H9 (cell line): ENCODE results near the gene MBTPS1. TPM values are rescaled to one million over a fixed set of nuclear protein-coding genes. Genes with fewer than 3 reads are reported as not detected.

Experiments used
- DNase-seq: peaks from one replicate; pipeline ENCODE4 v3.0.0-alpha.2; 2017
- H2AFZ ChIP-seq: one replicate; pipeline ENCODE4 v1.6.1; 2013; ENCODE audit warnings: mild to moderate bottlenecking, low read length, control low read depth, moderate library complexity
- H2AK5ac ChIP-seq: 2 replicates; pipeline ENCODE4 v1.6.1; 2013; ENCODE audit warnings: low read length, control low read depth, mixed read lengths; ENCODE audit not compliant: insufficient read length
- H2BK120ac ChIP-seq: one replicate; pipeline ENCODE4 v1.6.1; 2013; ENCODE audit warnings: low read depth, mild to moderate bottlenecking, low read length, control low read depth, inconsistent platforms; ENCODE audit not compliant: poor library complexity, severe bottlenecking
- H2BK12ac ChIP-seq: 2 replicates; pipeline ENCODE4 v1.6.1; 2013; ENCODE audit warnings: low read length, control low read depth, mixed read lengths, low read depth; ENCODE audit not compliant: insufficient read length
- H2BK15ac ChIP-seq: 2 replicates; pipeline ENCODE4 v1.6.1; 2013; ENCODE audit warnings: low read depth, low read length, control low read depth
- H2BK20ac ChIP-seq: one replicate; pipeline ENCODE4 v1.6.1; 2013; ENCODE audit warnings: low read depth, mild to moderate bottlenecking, low read length, control low read depth, inconsistent platforms; ENCODE audit not compliant: poor library complexity, severe bottlenecking
- H2BK5ac ChIP-seq: 2 replicates; pipeline ENCODE4 v1.6.1; 2013; ENCODE audit warnings: low read length, control low read depth, mixed read lengths; ENCODE audit not compliant: insufficient read length
- H3K14ac ChIP-seq: 2 replicates; pipeline ENCODE4 v1.6.1; 2013; ENCODE audit warnings: low read length, control low read depth; ENCODE audit not compliant: insufficient read depth
- H3K18ac ChIP-seq: 2 replicates; pipeline ENCODE4 v1.6.1; 2013; ENCODE audit warnings: low read depth, mild to moderate bottlenecking, mixed read lengths, low read length, control low read depth; ENCODE audit not compliant: insufficient read length
- H3K23ac ChIP-seq: 2 replicates; pipeline ENCODE4 v1.6.1; 2013; ENCODE audit warnings: low read length, control low read depth, mixed read lengths, low read depth; ENCODE audit not compliant: insufficient read length
- H3K23me2 ChIP-seq: 2 replicates; pipeline ENCODE4 v1.6.1; 2013; ENCODE audit warnings: low read depth, mild to moderate bottlenecking, mixed read lengths, low read length, control low read depth; ENCODE audit not compliant: insufficient read length, poor library complexity, severe bottlenecking
- H3K27ac ChIP-seq: 2 replicates; pipeline ENCODE4 v1.5.1; 2013; ENCODE audit warnings: low read length, control low read depth, mixed read lengths, low read depth; ENCODE audit not compliant: insufficient read length
- H3K27me3 ChIP-seq: 2 replicates; pipeline ENCODE4 v1.6.1; 2013; ENCODE audit warnings: low read length, control low read depth, inconsistent platforms; ENCODE audit not compliant: insufficient read depth
- H3K4ac ChIP-seq: 2 replicates; pipeline ENCODE4 v1.6.1; 2013; ENCODE audit warnings: low read depth, mild to moderate bottlenecking, control low read depth, inconsistent platforms, low read length, moderate library complexity
- H3K4me1 ChIP-seq: 2 replicates; pipeline ENCODE4 v1.6.1; 2013; ENCODE audit warnings: low read length, control low read depth, inconsistent platforms; ENCODE audit not compliant: insufficient read depth
- H3K4me2 ChIP-seq: 2 replicates; pipeline ENCODE4 v1.6.1; 2013; ENCODE audit warnings: low read length, control low read depth, mixed read lengths; ENCODE audit not compliant: insufficient read length, insufficient read depth
- H3K56ac ChIP-seq: 2 replicates; pipeline ENCODE4 v1.6.1; 2013; ENCODE audit warnings: low read depth, mild to moderate bottlenecking, mixed read lengths, low read length, control low read depth; ENCODE audit not compliant: insufficient read length
- H3K79me1 ChIP-seq: 2 replicates; pipeline ENCODE4 v1.6.1; 2013; ENCODE audit warnings: low read depth, mild to moderate bottlenecking, moderate library complexity, low read length, control low read depth, inconsistent platforms; ENCODE audit not compliant: insufficient read depth, poor library complexity, severe bottlenecking
- H3K79me2 ChIP-seq: 2 replicates; pipeline ENCODE4 v1.6.1; 2013; ENCODE audit warnings: low read length, control low read depth, inconsistent platforms; ENCODE audit not compliant: insufficient read depth
- H3K9ac ChIP-seq: 2 replicates; pipeline ENCODE4 v1.6.1; 2013; ENCODE audit warnings: low read length, control low read depth, mixed read lengths; ENCODE audit not compliant: insufficient read length; ENCODE audit errors: extremely low read depth
- H3K9me3 ChIP-seq: one replicate; pipeline ENCODE4 v1.6.1; 2013; ENCODE audit warnings: low read depth, low read length, inconsistent platforms; ENCODE audit not compliant: control insufficient read depth
- H3T11ph ChIP-seq: one replicate; pipeline ENCODE4 v1.6.1; 2013; ENCODE audit warnings: mild to moderate bottlenecking, low read length, control low read depth, inconsistent platforms
- H4K20me1 ChIP-seq: one replicate; pipeline ENCODE4 v1.6.1; 2013; ENCODE audit not compliant: control insufficient read depth, insufficient read length, insufficient read depth
- H4K5ac ChIP-seq: 2 replicates; pipeline ENCODE4 v1.6.1; 2013; ENCODE audit warnings: low read depth, mild to moderate bottlenecking, mixed read lengths, low read length, control low read depth; ENCODE audit not compliant: insufficient read length
- H4K8ac ChIP-seq: replicated peaks from 2 replicates; pipeline ENCODE4 v1.6.1; 2013; ENCODE audit warnings: low read length, control low read depth, mixed read lengths, low read depth; ENCODE audit not compliant: insufficient read length
- H4K91ac ChIP-seq: 2 replicates; pipeline ENCODE4 v1.6.1; 2013; ENCODE audit warnings: low read depth, mild to moderate bottlenecking, moderate library complexity, mixed read lengths, low read length, control low read depth; ENCODE audit not compliant: insufficient read length
- H3K27ac Mint-ChIP-seq, 3 experiments: 2 replicates in 2 of 3; 3 replicates in 1 of 3; pipeline ENCODE4 v1.8.0; 2020 to 2021; ENCODE audit warnings: mixed read lengths in 3 of 3, mild to moderate bottlenecking in 1 of 3, moderate library complexity in 1 of 3
- H3K27me3 Mint-ChIP-seq: 2 replicates; pipeline ENCODE4 v1.8.0; 2021; ENCODE audit warnings: low read depth, mild to moderate bottlenecking, moderate library complexity, mixed read lengths
- H3K36me3 Mint-ChIP-seq, 3 experiments: 2 replicates in 2 of 3; 3 replicates in 1 of 3; pipeline ENCODE4 v1.8.0; 2020 to 2021; ENCODE audit warnings: low read depth in 3 of 3, mixed read lengths in 3 of 3; ENCODE audit not compliant: insufficient read depth in 1 of 3
- H3K4me1 Mint-ChIP-seq, 2 experiments: 2 replicates each; pipeline ENCODE4 v1.8.0; 2020; ENCODE audit warnings: mixed read lengths in 2 of 2
- H3K4me3 Mint-ChIP-seq, 2 experiments: 2 replicates in 1 of 2; 3 replicates in 1 of 2; pipeline ENCODE4 v1.8.0; 2020 to 2021; ENCODE audit warnings: mild to moderate bottlenecking in 2 of 2, mixed read lengths in 2 of 2, moderate library complexity in 1 of 2
- H3K9me3 Mint-ChIP-seq, 2 experiments: 2 replicates in 1 of 2; 3 replicates in 1 of 2; pipeline ENCODE4 v1.8.0; 2020; ENCODE audit warnings: mild to moderate bottlenecking in 2 of 2, mixed read lengths in 2 of 2, moderate library complexity in 1 of 2
- CTCF ChIP-seq: fragments of 200-600 bp; sonication (generic); conservative IDR thresholded peaks from 3 replicates; pipeline ENCODE4 v1.8.0; 2021; ENCODE audit warnings: antibody characterized with exemption, mild to moderate bottlenecking
- WGBS: extraction: QIAGEN DNeasy Blood & Tissue Kit; methylation state at CpG from one replicate; pipeline ENCODE4 v1.1.7; 2013; ENCODE audit warnings: missing lambda C conversion rate, low lambda C conversion rate, mixed read lengths; ENCODE audit not compliant: insufficient read length; ENCODE audit errors: extremely low coverage; 5-methylcytosine and 5-hydroxymethylcytosine counted together
- total RNA-seq: library from RNA; stranded (reverse); gene quantifications from 2 replicates; pipeline ENCODE4 v1.2.1, GENCODE V29; 2021

The MBTPS1 gene
- total RNA-seq, 1 experiment from 2014 or later: 48.7 TPM

- Histone ChIP-seq H3K23ac (no peak overlapping the region), H2BK12ac (no peak overlapping the region), H3K4ac (no peak overlapping the region), H3T11ph (no peak overlapping the region), H4K20me1 (no peaks in the 10 kb centered on the region), H3K9ac (no peak overlapping the region), H3K27me3 (no peaks in the 10 kb centered on the region), H3K27ac (no peak overlapping the region), H3K4me1 (no peaks in the 10 kb centered on the region), H2BK5ac (no peak overlapping the region), H4K91ac (no peak overlapping the region), H2AFZ (no peak overlapping the region), H2BK120ac (no peak overlapping the region), H3K23me2 (no peaks in the 10 kb centered on the region), H3K18ac (no peak overlapping the region), H2BK20ac (no peak overlapping the region), H2AK5ac (no peak overlapping the region), H3K4me2 (no peak overlapping the region), H3K56ac (no peak overlapping the region), H4K8ac (no peak overlapping the region), H3K79me1 (no peaks in the 10 kb centered on the region), H3K14ac (no peak overlapping the region), H4K5ac (no peak overlapping the region), H3K9me3 (no peaks in the 10 kb centered on the region), H3K79me2 (no peaks in the 10 kb centered on the region), H2BK15ac (no peak overlapping the region)
- H3K27me3 Mint-ChIP-seq: no peaks in the 10 kb centered on the region
- peaks cover 7 to 9% of the 10 kb centered on the region in 2 experiments for H3K4me1 Mint-ChIP-seq
- no peak for TF ChIP-seq CTCF
- H3K36me3 Mint-ChIP-seq: peaks cover 10 to 78% (median 55%) of the 10 kb centered on the region in 3 experiments; a peak in 6 of 7 replicates
- no CpG with 5 or more reads among the region's 28 CpGs for WGBS
- H3K4me3 Mint-ChIP-seq: no peak overlapping the region
- H3K27ac Mint-ChIP-seq: no peak overlapping the region
- no peak for DNase-seq
- no peaks in the 10 kb centered on the region for H3K9me3 Mint-ChIP-seq
Observed at GRCh38 chr16:84059946-84060901, 56.5 kb downstream of the MBTPS1 start.
